Colonic mucosa (tissue), 4 donors: ENCODE data around the gene FARP1. TPM values are rescaled to one million over a fixed set of nuclear protein-coding genes. Genes with fewer than 3 reads are reported as not detected.

ENCODE experiments used
- DNase-seq: peaks from one replicate; pipeline ENCODE4 v3.0.0-alpha.2; 2020
- H3K27ac ChIP-seq: fragments of 200-600 bp; one replicate; pipeline ENCODE4 v1.8.0; 2021
- H3K27me3 ChIP-seq: fragments of 200-600 bp; one replicate; pipeline ENCODE4 v1.8.0; 2021
- H3K36me3 ChIP-seq: fragments of 200-600 bp; one replicate; pipeline ENCODE4 v1.8.0; 2021
- H3K4me1 ChIP-seq: fragments of 200-600 bp; one replicate; pipeline ENCODE4 v1.8.0; 2021; ENCODE audit warnings: mild to moderate bottlenecking
- H3K4me3 ChIP-seq: fragments of 200-600 bp; one replicate; pipeline ENCODE4 v1.8.0; 2021
- H3K9ac ChIP-seq, 2 donors: one replicate each; pipeline ENCODE4 v1.7.0; 2013; ENCODE audit warnings: control low read depth in 2 of 2, low read depth in 2 of 2, low read length in 2 of 2
- H3K9me3 ChIP-seq: fragments of 200-600 bp; one replicate; pipeline ENCODE4 v1.8.0; 2021
- CTCF ChIP-seq: fragments of 200-600 bp; IDR thresholded peaks from one replicate; pipeline ENCODE4 v1.8.0; 2022; ENCODE audit warnings: antibody characterized with exemption, mild to moderate bottlenecking
- intact Hi-C: fragments of 100-400 bp; cut with DNase I; formaldehyde crosslinking; loops from one replicate; pipeline ENCODE4 v1.14.1; 2022
- total RNA-seq, 2 donors: library from RNA; stranded (reverse); fragmentation: NEBNext Ultra II Directional in 1 of 2; extraction: Animal tissue kit (Norgen Biotek cat#: 25700) in 1 of 2; gene quantifications; one replicate each; pipeline ENCODE4 v1.2.1, GENCODE V29; 2021
- donor health status: healthy.
- donor health status: DM: no; HTN: no; CAD: no.
- donor health status: DM: no; HTN: no; CAD: no.

Gene FARP1
- total RNA-seq, 2 donors from 2014 or later: 39.1 to 53.5 TPM

- Histone ChIP-seq H3K9me3 (no peaks in the 10 kb centered on the region), H3K4me3 (no peak overlapping the region), H3K4me1 (peaks cover 8% of the 10 kb centered on the region), H3K36me3 (no peaks in the 10 kb centered on the region), H3K9ac (no peak overlapping the region), H3K27me3 (no peaks in the 10 kb centered on the region), H3K27ac (peak overlapping the region; percentile 44)
- intact Hi-C loops: no loop called here
- TF ChIP-seq CTCF: no peak
- no peak for DNase-seq
Measured at GRCh38 chr13:98175043-98175442, 32.1 kb downstream of the FARP1 start.

GRCh38 chr13:98175823-98176222 is 32.9 kb downstream of the FARP1 start:
- TF ChIP-seq CTCF: no peak
- H3K4me1 ChIP-seq: peaks cover 8% of the 10 kb centered on the region
- no peaks in the 10 kb centered on the region for H3K27me3 ChIP-seq
- H3K9ac ChIP-seq: no peak overlapping the region
- H3K36me3 ChIP-seq: no peaks in the 10 kb centered on the region
- intact Hi-C loops: no loop called here
- H3K4me3 ChIP-seq: no peak overlapping the region
- H3K27ac ChIP-seq: no peak overlapping the region
- DNase-seq: no peak
- H3K9me3 ChIP-seq: no peaks in the 10 kb centered on the region

- peaks cover 8% of the 10 kb centered on the region for H3K4me1 ChIP-seq
- intact Hi-C loops: no loop called here
- H3K9ac ChIP-seq: no peak within 1 kb of the TSS
- H3K9me3 ChIP-seq: no peaks in the 10 kb centered on the region
- no peak for TF ChIP-seq CTCF
- H3K27me3 ChIP-seq: no peaks in the 10 kb centered on the region
- no peaks in the 10 kb centered on the region for H3K36me3 ChIP-seq
- DNase-seq: no peak
- no peak within 1 kb of the TSS for H3K4me3 ChIP-seq
- no peak within 1 kb of the TSS for H3K27ac ChIP-seq
Measured at GRCh38 chr13:98176777-98177608, 34.1 kb downstream of the FARP1 start, which contains the start of gene RNF113B. TSS of gene RNF113B (minus strand) at chr13:98177269. CDS start at chr13:98177236, 33 bp downstream.

- H3K9ac ChIP-seq: no peak overlapping the region
- H3K4me1 ChIP-seq: no peaks in the 10 kb centered on the region
- no peaks in the 10 kb centered on the region for H3K27me3 ChIP-seq
- no peak for DNase-seq
- H3K36me3 ChIP-seq: no peaks in the 10 kb centered on the region
- no peak for TF ChIP-seq CTCF
- no peaks in the 10 kb centered on the region for H3K9me3 ChIP-seq
- H3K4me3 ChIP-seq: no peak overlapping the region
- intact Hi-C loops: no loop called here
- H3K27ac ChIP-seq: no peak overlapping the region
Measured at GRCh38 chr13:98180092-98180491, 37.2 kb downstream of the FARP1 start.

GRCh38 chr13:98181111-98181815 is 38.4 kb downstream of the FARP1 start:
- Histone ChIP-seq H3K4me3 (no peak overlapping the region), H3K4me1 (no peaks in the 10 kb centered on the region), H3K36me3 (no peaks in the 10 kb centered on the region), H3K27me3 (no peaks in the 10 kb centered on the region), H3K9ac (no peak overlapping the region), H3K27ac (no peak overlapping the region), H3K9me3 (no peaks in the 10 kb centered on the region)
- intact Hi-C loops: no loop called here
- no peak for DNase-seq
- no peak for TF ChIP-seq CTCF
